ENCODE results near the gene ZNF223.

GRCh38 chr19:44112802-44113137 lies 60.9 kb downstream of the ZNF223 start:
- TF ChIP-seq POLR2AphosphoS5 (IDR thresholded peaks at IDR 0.05; ENCODE audit: low read depth, low read length) (0 out of 2 replicates have a peak, but pooled peaks have one; percentile 54), TAF1 (IDR thresholded peaks at IDR 0.05; ENCODE audit: borderline replicate concordance, insufficient read depth, low read length) (no peak), SIN3A (IDR thresholded peaks at IDR 0.05; ENCODE audit: borderline replicate concordance, insufficient read depth, low read length) (no peak)
